WTC11 (cell line): ENCODE data around the gene RGS18. TPM values are rescaled to one million over a fixed set of nuclear protein-coding genes. Genes with fewer than 3 reads are reported as not detected.

Experiments used
- ATAC-seq: fragments of 200-7000 bp; cut with Tn5 transposase; 2 replicates; pipeline ENCODE4 v1.10.0; 2021; ENCODE audit warnings: mild to moderate bottlenecking, moderate library complexity
- CTCF ChIA-PET: fragments of 300-600 bp; sonication (Branson Sonifier 250); formaldehyde crosslinking; loops from one replicate; lab custom pipeline; 2021; ENCODE audit warnings: antibody characterized with exemption; lab: Charles Lee
- POLR2A ChIA-PET: fragments of 350-600 bp; sonication (Branson Sonifier 250); formaldehyde crosslinking; loops from one replicate; lab custom pipeline; 2021; ENCODE audit warnings: antibody characterized with exemption; lab: Charles Lee
- DNase-seq: peaks from one replicate; pipeline ENCODE4 v3.0.0; 2021; ENCODE audit warnings: low spot score
- H3K27ac Mint-ChIP-seq: 2 replicates; pipeline ENCODE4 v1.8.0; 2021; ENCODE audit warnings: mixed read lengths
- H3K27me3 Mint-ChIP-seq: 2 replicates; pipeline ENCODE4 v1.8.0; 2021; ENCODE audit warnings: low read depth, mild to moderate bottlenecking, moderate library complexity, mixed read lengths
- H3K36me3 Mint-ChIP-seq: 2 replicates; pipeline ENCODE4 v1.8.0; 2021; ENCODE audit warnings: mixed read lengths
- H3K4me1 Mint-ChIP-seq: 2 replicates; pipeline ENCODE4 v1.8.0; 2022; ENCODE audit warnings: mixed read lengths
- H3K4me3 Mint-ChIP-seq: 2 replicates; pipeline ENCODE4 v1.8.0; 2021; ENCODE audit warnings: mild to moderate bottlenecking, moderate library complexity, mixed read lengths
- H3K9me3 Mint-ChIP-seq: 2 replicates; pipeline ENCODE4 v1.8.0; 2021; ENCODE audit warnings: mixed read lengths
- AR ChIP-seq: fragments of 250-450 bp; sonication (Bioruptor Pico); IDR thresholded peaks from 2 replicates; pipeline ENCODE4 v1.9.0; 2021; ENCODE audit warnings: mild to moderate bottlenecking
- ATF3 ChIP-seq: sonication (generic); formaldehyde crosslinking; conservative IDR thresholded peaks from 2 replicates; pipeline ENCODE4 v1.8.1; 2022; ENCODE audit warnings: mild to moderate bottlenecking, missing genetic modification reagents
- E2F4 ChIP-seq: sonication (generic); formaldehyde crosslinking; IDR thresholded peaks from 2 replicates; pipeline ENCODE4 v1.8.1; 2022; ENCODE audit warnings: low read depth, mild to moderate bottlenecking, moderate library complexity, missing genetic modification reagents, borderline replicate concordance
- E2F5 ChIP-seq: sonication (generic); formaldehyde crosslinking; IDR thresholded peaks from 2 replicates; pipeline ENCODE4 v1.8.1; 2022; ENCODE audit warnings: mild to moderate bottlenecking, moderate library complexity, missing genetic modification reagents
- IRF1 ChIP-seq: sonication (generic); formaldehyde crosslinking; IDR thresholded peaks from 2 replicates; pipeline ENCODE4 v1.8.0; 2023; ENCODE audit warnings: missing genetic modification reagents
- NFYB ChIP-seq: sonication (generic); formaldehyde crosslinking; conservative IDR thresholded peaks from 2 replicates; pipeline ENCODE4 v1.8.0; 2022; ENCODE audit warnings: low read depth, missing genetic modification reagents
- SMAD4 ChIP-seq: sonication (generic); formaldehyde crosslinking; IDR thresholded peaks from 2 replicates; pipeline ENCODE4 v1.8.0; 2022; ENCODE audit warnings: mild to moderate bottlenecking, missing genetic modification reagents
- TEAD4 ChIP-seq: sonication (generic); formaldehyde crosslinking; IDR thresholded peaks from 2 replicates; pipeline ENCODE4 v1.8.0; 2022; ENCODE audit warnings: mild to moderate bottlenecking, missing genetic modification reagents
- ZNF138 ChIP-seq: sonication (generic); formaldehyde crosslinking; conservative IDR thresholded peaks from 2 replicates; pipeline ENCODE4 v1.8.1; 2022; ENCODE audit warnings: mild to moderate bottlenecking, moderate library complexity, missing genetic modification reagents
- ZNF281 ChIP-seq: sonication (generic); formaldehyde crosslinking; IDR thresholded peaks from 2 replicates; pipeline ENCODE4 v1.8.0; 2023; ENCODE audit warnings: mild to moderate bottlenecking, missing genetic modification reagents
- ZNF416 ChIP-seq: fragments of 250-450 bp; sonication (Bioruptor Pico); IDR thresholded peaks from 2 replicates; pipeline ENCODE4 v1.9.0; 2021; ENCODE audit warnings: mild to moderate bottlenecking, inconsistent platforms
- ZNF512 ChIP-seq: sonication (generic); formaldehyde crosslinking; IDR thresholded peaks from 2 replicates; pipeline ENCODE4 v1.8.1; 2022; ENCODE audit warnings: missing genetic modification reagents, borderline replicate concordance
- total RNA-seq: library from RNA; stranded (reverse); gene quantifications from 3 replicates; pipeline ENCODE4 v1.2.3, GENCODE V29; 2021

Gene RGS18
- total RNA-seq, 1 experiment from 2014 or later: not detected

- no peak for TF ChIP-seq AR (CRISPR knock-in tag)
Measured at GRCh38 chr1:192140382-192140781, 17.9 kb upstream of the RGS18 start (continued).

GRCh38 chr1:192147221-192147620 is 11.0 kb upstream of the RGS18 start:
- Mint-ChIP-seq H3K9me3 (peaks cover 13% of the 10 kb centered on the region), H3K27me3 (no peaks in the 10 kb centered on the region)
- POLR2A ChIA-PET: no interaction called here

More at GRCh38 chr1:192147221-192147620, 11.0 kb upstream of the RGS18 start:
- no peak for TF ChIP-seq ZNF416
- no peak for TF ChIP-seq TEAD4 (CRISPR knock-in tag)
- TF ChIP-seq NFYB (CRISPR knock-in tag): no peak
- TF ChIP-seq ZNF281 (CRISPR knock-in tag): no peak
- TF ChIP-seq SMAD4 (CRISPR knock-in tag): no peak
- TF ChIP-seq ZNF512 (CRISPR knock-in tag): no peak
- no peak for TF ChIP-seq IRF1
- no peak for TF ChIP-seq ZNF138
- no peak for TF ChIP-seq ATF3 (CRISPR knock-in tag)
- no peak for TF ChIP-seq E2F5 (CRISPR knock-in tag)
- TF ChIP-seq E2F4 (CRISPR knock-in tag): no peak
- H3K4me3 Mint-ChIP-seq: no peak overlapping the region
- no peak for ATAC-seq
- H3K36me3 Mint-ChIP-seq: no peaks in the 10 kb centered on the region
- H3K27ac Mint-ChIP-seq: no peak overlapping the region
- H3K4me1 Mint-ChIP-seq: peaks cover 11% of the 10 kb centered on the region
- no peak for DNase-seq
- CTCF ChIA-PET: no interaction called here
